ENCODE data around the gene DNASE2B.

Gene DNASE2B

GRCh38 chr1:84373436-84374141, 24.7 kb upstream of the DNASE2B start:
- no peaks in the 10 kb centered on the region for H3K9me3 ChIP-seq (ENCODE audit: control insufficient read depth in 2 of 2, low read length in 2 of 2)
- no peaks in the 10 kb centered on the region for H3K4me1 ChIP-seq (ENCODE audit: control insufficient read depth in 2 of 2, insufficient read depth in 2 of 2, low read length in 2 of 2)
- H3K4me3 ChIP-seq (ENCODE audit: low read length in 2 of 2): no peak overlapping the region
- H3K27ac ChIP-seq (ENCODE audit: low read depth in 2 of 2, low read length in 2 of 2): no peak overlapping the region
- no peak overlapping the region for H3K9ac ChIP-seq (ENCODE audit: low read depth in 1 of 2, low read length in 2 of 2)
- no peaks in the 10 kb centered on the region for H3K27me3 ChIP-seq (ENCODE audit: control insufficient read depth in 2 of 2, insufficient read depth in 2 of 2, low read length in 2 of 2)
- H3K36me3 ChIP-seq (ENCODE audit: control insufficient read depth in 2 of 2, insufficient read depth in 2 of 2, low read length in 2 of 2): no peaks in the 10 kb centered on the region

- Histone ChIP-seq H3K4me1 (ENCODE audit: control insufficient read depth in 2 of 2, insufficient read depth in 2 of 2, low read length in 2 of 2) (no peaks in the 10 kb centered on the region), H3K4me3 (ENCODE audit: low read length in 2 of 2) (no peak overlapping the region), H3K36me3 (ENCODE audit: control insufficient read depth in 2 of 2, insufficient read depth in 2 of 2, low read length in 2 of 2) (no peaks in the 10 kb centered on the region), H3K9me3 (ENCODE audit: control insufficient read depth in 2 of 2, low read length in 2 of 2) (no peaks in the 10 kb centered on the region), H3K9ac (ENCODE audit: low read depth in 1 of 2, low read length in 2 of 2) (no peak overlapping the region), H3K27ac (ENCODE audit: low read depth in 2 of 2, low read length in 2 of 2) (no peak overlapping the region), H3K27me3 (ENCODE audit: control insufficient read depth in 2 of 2, insufficient read depth in 2 of 2, low read length in 2 of 2) (no peaks in the 10 kb centered on the region)
Measured at GRCh38 chr1:84374991-84375696, 23.1 kb upstream of the DNASE2B start.

DNA sequence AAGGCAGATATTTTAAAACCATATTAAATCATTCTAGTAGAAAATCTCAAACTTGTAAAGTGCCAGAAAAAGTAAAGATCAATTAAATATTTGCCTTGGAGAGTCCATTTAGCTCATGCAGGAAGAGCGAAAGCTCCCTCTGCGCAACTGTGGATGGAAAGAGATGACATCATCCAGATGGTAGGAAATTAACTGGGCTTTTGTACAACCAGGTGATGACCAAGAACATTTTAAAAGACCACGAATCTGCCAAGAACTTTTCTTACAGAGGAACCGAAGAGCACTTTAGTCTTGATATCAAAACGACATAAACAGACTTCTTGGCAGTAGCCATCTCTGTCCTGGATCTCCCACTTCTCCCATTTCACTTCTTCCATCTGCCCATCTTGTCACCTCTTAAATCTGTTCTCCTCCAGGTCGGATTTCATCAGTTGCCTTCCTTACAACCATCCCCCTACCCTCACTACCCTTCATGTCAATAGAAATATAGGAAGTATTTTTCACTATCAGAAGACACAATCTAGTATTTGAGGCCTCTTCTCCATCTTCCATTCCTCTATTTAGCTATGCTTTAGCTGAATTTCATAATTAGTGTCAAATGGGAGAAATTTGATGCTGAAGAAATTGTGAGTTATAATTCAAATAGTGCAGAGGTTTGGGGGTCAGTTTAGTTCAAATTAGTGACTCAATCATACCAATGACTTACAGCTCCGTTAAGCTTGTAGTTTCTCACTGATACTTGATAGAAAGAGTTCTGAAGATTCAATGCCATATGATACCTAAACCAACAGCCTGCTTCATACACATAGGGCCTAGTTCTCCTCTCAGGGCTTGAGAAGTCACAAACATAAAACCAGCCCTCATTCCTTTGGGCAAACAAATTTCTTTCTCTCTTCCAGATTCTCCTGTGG, 22.0 kb upstream of the DNASE2B start:
- Histone ChIP-seq H3K27ac (ENCODE audit: low read depth in 2 of 2, low read length in 2 of 2) (no peak overlapping the region), H3K9ac (ENCODE audit: low read depth in 1 of 2, low read length in 2 of 2) (no peak overlapping the region), H3K4me1 (ENCODE audit: control insufficient read depth in 2 of 2, insufficient read depth in 2 of 2, low read length in 2 of 2) (no peaks in the 10 kb centered on the region), H3K4me3 (ENCODE audit: low read length in 2 of 2) (no peak overlapping the region), H3K36me3 (ENCODE audit: control insufficient read depth in 2 of 2, insufficient read depth in 2 of 2, low read length in 2 of 2) (no peaks in the 10 kb centered on the region), H3K27me3 (ENCODE audit: control insufficient read depth in 2 of 2, insufficient read depth in 2 of 2, low read length in 2 of 2) (no peaks in the 10 kb centered on the region), H3K9me3 (ENCODE audit: control insufficient read depth in 2 of 2, low read length in 2 of 2) (no peaks in the 10 kb centered on the region)

- H3K27ac ChIP-seq (ENCODE audit: low read depth in 2 of 2, low read length in 2 of 2): no peak overlapping the region
- no peaks in the 10 kb centered on the region for H3K4me1 ChIP-seq (ENCODE audit: control insufficient read depth in 2 of 2, insufficient read depth in 2 of 2, low read length in 2 of 2)
- H3K27me3 ChIP-seq (ENCODE audit: control insufficient read depth in 2 of 2, insufficient read depth in 2 of 2, low read length in 2 of 2): no peaks in the 10 kb centered on the region
- no peak overlapping the region for H3K9ac ChIP-seq (ENCODE audit: low read depth in 1 of 2, low read length in 2 of 2)
- no peak overlapping the region for H3K4me3 ChIP-seq (ENCODE audit: low read length in 2 of 2)
- H3K36me3 ChIP-seq (ENCODE audit: control insufficient read depth in 2 of 2, insufficient read depth in 2 of 2, low read length in 2 of 2): no peaks in the 10 kb centered on the region
- no peaks in the 10 kb centered on the region for H3K9me3 ChIP-seq (ENCODE audit: control insufficient read depth in 2 of 2, low read length in 2 of 2)
Measured at GRCh38 chr1:84377480-84378095, 20.7 kb upstream of the DNASE2B start.

DNA sequence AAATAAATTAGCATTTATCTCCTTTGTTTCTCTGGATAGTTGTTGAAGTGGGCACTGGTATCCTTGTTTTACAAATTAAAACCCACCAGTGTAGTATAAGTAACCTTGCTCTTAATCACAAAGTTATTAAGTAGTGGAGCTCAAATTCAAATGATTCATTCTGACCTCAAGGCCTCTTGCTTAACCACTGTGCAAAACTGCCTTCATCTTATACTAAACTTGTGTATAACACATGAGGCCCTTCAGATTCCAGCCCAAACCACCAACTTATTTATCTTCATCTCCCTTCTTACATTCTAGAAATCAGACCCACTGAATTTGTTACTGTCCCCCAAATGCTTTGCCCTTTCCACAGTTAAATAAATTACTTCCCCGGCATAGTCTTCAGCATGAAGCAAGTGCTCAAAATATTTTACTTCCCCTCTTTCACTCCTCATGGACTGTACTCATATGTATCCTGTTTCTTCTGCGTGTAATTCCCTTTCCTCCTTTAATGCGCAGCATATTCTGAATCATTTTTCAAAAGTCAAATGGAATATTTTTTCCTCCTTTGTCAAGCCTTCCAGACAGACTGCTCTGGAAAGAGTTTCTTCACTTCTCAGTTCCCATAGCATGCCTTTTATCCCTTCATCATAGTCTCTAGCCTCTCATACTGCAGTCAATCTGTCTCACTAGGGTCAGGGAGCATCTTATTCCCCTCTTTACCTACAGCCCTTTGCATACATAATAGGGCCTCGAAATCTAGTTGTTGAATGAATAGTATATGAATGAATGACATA, 19.0 kb upstream of the DNASE2B start:
- no peaks in the 10 kb centered on the region for H3K9me3 ChIP-seq (ENCODE audit: control insufficient read depth in 2 of 2, low read length in 2 of 2)
- no peaks in the 10 kb centered on the region for H3K36me3 ChIP-seq (ENCODE audit: control insufficient read depth in 2 of 2, insufficient read depth in 2 of 2, low read length in 2 of 2)
- H3K4me3 ChIP-seq (ENCODE audit: low read length in 2 of 2): no peak overlapping the region
- H3K9ac ChIP-seq (ENCODE audit: low read depth in 1 of 2, low read length in 2 of 2): no peak overlapping the region
- no peak overlapping the region for H3K27ac ChIP-seq (ENCODE audit: low read depth in 2 of 2, low read length in 2 of 2)
- H3K27me3 ChIP-seq (ENCODE audit: control insufficient read depth in 2 of 2, insufficient read depth in 2 of 2, low read length in 2 of 2): no peaks in the 10 kb centered on the region
- H3K4me1 ChIP-seq (ENCODE audit: control insufficient read depth in 2 of 2, insufficient read depth in 2 of 2, low read length in 2 of 2): no peaks in the 10 kb centered on the region

GRCh38 chr1:84379917-84380180, 18.4 kb upstream of the DNASE2B start:
- Histone ChIP-seq H3K4me1 (ENCODE audit: control insufficient read depth in 2 of 2, insufficient read depth in 2 of 2, low read length in 2 of 2) (no peaks in the 10 kb centered on the region), H3K36me3 (ENCODE audit: control insufficient read depth in 2 of 2, insufficient read depth in 2 of 2, low read length in 2 of 2) (no peaks in the 10 kb centered on the region), H3K4me3 (ENCODE audit: low read length in 2 of 2) (no peak overlapping the region), H3K9me3 (ENCODE audit: control insufficient read depth in 2 of 2, low read length in 2 of 2) (no peaks in the 10 kb centered on the region), H3K27me3 (ENCODE audit: control insufficient read depth in 2 of 2, insufficient read depth in 2 of 2, low read length in 2 of 2) (no peaks in the 10 kb centered on the region), H3K9ac (ENCODE audit: low read depth in 1 of 2, low read length in 2 of 2) (no peak overlapping the region), H3K27ac (ENCODE audit: low read depth in 2 of 2, low read length in 2 of 2) (no peak overlapping the region)

- H3K4me1 ChIP-seq (ENCODE audit: control insufficient read depth in 2 of 2, insufficient read depth in 2 of 2, low read length in 2 of 2): no peaks in the 10 kb centered on the region
- no peak overlapping the region for H3K27ac ChIP-seq (ENCODE audit: low read depth in 2 of 2, low read length in 2 of 2)
- no peak overlapping the region for H3K9ac ChIP-seq (ENCODE audit: low read depth in 1 of 2, low read length in 2 of 2)
- no peak overlapping the region for H3K4me3 ChIP-seq (ENCODE audit: low read length in 2 of 2)
- no peaks in the 10 kb centered on the region for H3K36me3 ChIP-seq (ENCODE audit: control insufficient read depth in 2 of 2, insufficient read depth in 2 of 2, low read length in 2 of 2)
- H3K27me3 ChIP-seq (ENCODE audit: control insufficient read depth in 2 of 2, insufficient read depth in 2 of 2, low read length in 2 of 2): no peaks in the 10 kb centered on the region
- no peaks in the 10 kb centered on the region for H3K9me3 ChIP-seq (ENCODE audit: control insufficient read depth in 2 of 2, low read length in 2 of 2)
Measured at GRCh38 chr1:84382127-84382526, 16.2 kb upstream of the DNASE2B start.

- Histone ChIP-seq H3K9me3 (ENCODE audit: control insufficient read depth in 2 of 2, low read length in 2 of 2) (no peaks in the 10 kb centered on the region), H3K27ac (ENCODE audit: low read depth in 2 of 2, low read length in 2 of 2) (no peak overlapping the region), H3K4me1 (ENCODE audit: control insufficient read depth in 2 of 2, insufficient read depth in 2 of 2, low read length in 2 of 2) (no peaks in the 10 kb centered on the region), H3K9ac (ENCODE audit: low read depth in 1 of 2, low read length in 2 of 2) (no peak overlapping the region), H3K27me3 (ENCODE audit: control insufficient read depth in 2 of 2, insufficient read depth in 2 of 2, low read length in 2 of 2) (no peaks in the 10 kb centered on the region), H3K36me3 (ENCODE audit: control insufficient read depth in 2 of 2, insufficient read depth in 2 of 2, low read length in 2 of 2) (no peaks in the 10 kb centered on the region), H3K4me3 (ENCODE audit: low read length in 2 of 2) (no peak overlapping the region)
Measured at GRCh38 chr1:84385347-84385746, 12.9 kb upstream of the DNASE2B start.

DNA sequence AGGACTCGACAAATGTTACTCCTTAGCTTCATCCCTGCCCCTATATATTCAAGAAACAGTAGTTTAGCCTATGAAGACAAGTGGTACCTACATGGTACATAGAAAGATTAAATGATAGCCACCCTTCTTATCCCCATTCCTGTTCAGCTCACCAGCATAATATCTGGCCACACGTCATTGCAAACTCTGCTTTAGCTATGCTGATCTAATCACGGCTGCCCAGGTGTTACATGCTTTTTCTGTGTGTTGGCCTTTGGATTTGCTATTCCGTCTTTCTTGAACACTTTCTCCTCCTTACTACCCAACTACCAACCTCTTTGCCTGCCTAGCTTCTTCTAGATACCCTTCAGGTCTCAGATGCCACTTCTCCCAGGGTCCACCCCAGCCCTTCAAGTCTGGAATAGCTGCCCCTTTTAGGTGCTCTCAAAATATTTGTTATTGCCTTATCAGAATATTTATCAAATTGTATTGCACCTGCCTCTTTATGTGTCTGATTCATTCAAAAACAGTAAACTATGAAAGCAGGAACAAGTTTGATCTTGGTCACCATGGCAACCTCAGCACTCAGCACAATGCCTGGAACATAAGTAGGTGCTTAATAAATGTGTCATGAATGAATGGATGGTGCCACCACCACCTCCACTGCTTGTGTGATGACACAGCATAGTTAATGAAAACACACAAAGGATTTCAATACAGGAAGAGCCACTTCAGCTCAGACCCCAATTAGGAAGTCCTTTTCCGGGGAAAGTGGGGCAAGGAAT, 11.4 kb upstream of the DNASE2B start:
- H3K27me3 ChIP-seq (ENCODE audit: control insufficient read depth in 2 of 2, insufficient read depth in 2 of 2, low read length in 2 of 2): no peaks in the 10 kb centered on the region
- H3K4me1 ChIP-seq (ENCODE audit: control insufficient read depth in 2 of 2, insufficient read depth in 2 of 2, low read length in 2 of 2): no peaks in the 10 kb centered on the region
- H3K9ac ChIP-seq (ENCODE audit: low read depth in 1 of 2, low read length in 2 of 2): no peak overlapping the region
- no peak overlapping the region for H3K4me3 ChIP-seq (ENCODE audit: low read length in 2 of 2)
- no peak overlapping the region for H3K27ac ChIP-seq (ENCODE audit: low read depth in 2 of 2, low read length in 2 of 2)
- no peaks in the 10 kb centered on the region for H3K36me3 ChIP-seq (ENCODE audit: control insufficient read depth in 2 of 2, insufficient read depth in 2 of 2, low read length in 2 of 2)
- no peaks in the 10 kb centered on the region for H3K9me3 ChIP-seq (ENCODE audit: control insufficient read depth in 2 of 2, low read length in 2 of 2)
